H9 (cell line): Measurements from ENCODE around the gene MITF. TPM values are rescaled to one million over a fixed set of nuclear protein-coding genes. Genes with fewer than 3 reads are reported as not detected.

Source experiments
- DNase-seq: peaks from one replicate; pipeline ENCODE4 v3.0.0-alpha.2; 2017
- H2AFZ ChIP-seq: one replicate; pipeline ENCODE4 v1.6.1; 2013; ENCODE audit warnings: mild to moderate bottlenecking, low read length, control low read depth, moderate library complexity
- H2AK5ac ChIP-seq: 2 replicates; pipeline ENCODE4 v1.6.1; 2013; ENCODE audit warnings: low read length, control low read depth, mixed read lengths; ENCODE audit not compliant: insufficient read length
- H2BK120ac ChIP-seq: one replicate; pipeline ENCODE4 v1.6.1; 2013; ENCODE audit warnings: low read depth, mild to moderate bottlenecking, low read length, control low read depth, inconsistent platforms; ENCODE audit not compliant: poor library complexity, severe bottlenecking
- H2BK12ac ChIP-seq: 2 replicates; pipeline ENCODE4 v1.6.1; 2013; ENCODE audit warnings: low read length, control low read depth, mixed read lengths, low read depth; ENCODE audit not compliant: insufficient read length
- H2BK15ac ChIP-seq: 2 replicates; pipeline ENCODE4 v1.6.1; 2013; ENCODE audit warnings: low read depth, low read length, control low read depth
- H2BK20ac ChIP-seq: one replicate; pipeline ENCODE4 v1.6.1; 2013; ENCODE audit warnings: low read depth, mild to moderate bottlenecking, low read length, control low read depth, inconsistent platforms; ENCODE audit not compliant: poor library complexity, severe bottlenecking
- H2BK5ac ChIP-seq: 2 replicates; pipeline ENCODE4 v1.6.1; 2013; ENCODE audit warnings: low read length, control low read depth, mixed read lengths; ENCODE audit not compliant: insufficient read length
- H3K14ac ChIP-seq: 2 replicates; pipeline ENCODE4 v1.6.1; 2013; ENCODE audit warnings: low read length, control low read depth; ENCODE audit not compliant: insufficient read depth
- H3K18ac ChIP-seq: 2 replicates; pipeline ENCODE4 v1.6.1; 2013; ENCODE audit warnings: low read depth, mild to moderate bottlenecking, mixed read lengths, low read length, control low read depth; ENCODE audit not compliant: insufficient read length
- H3K23ac ChIP-seq: 2 replicates; pipeline ENCODE4 v1.6.1; 2013; ENCODE audit warnings: low read length, control low read depth, mixed read lengths, low read depth; ENCODE audit not compliant: insufficient read length
- H3K23me2 ChIP-seq: 2 replicates; pipeline ENCODE4 v1.6.1; 2013; ENCODE audit warnings: low read depth, mild to moderate bottlenecking, mixed read lengths, low read length, control low read depth; ENCODE audit not compliant: insufficient read length, poor library complexity, severe bottlenecking
- H3K27ac ChIP-seq: 2 replicates; pipeline ENCODE4 v1.5.1; 2013; ENCODE audit warnings: low read length, control low read depth, mixed read lengths, low read depth; ENCODE audit not compliant: insufficient read length
- H3K27me3 ChIP-seq: 2 replicates; pipeline ENCODE4 v1.6.1; 2013; ENCODE audit warnings: low read length, control low read depth, inconsistent platforms; ENCODE audit not compliant: insufficient read depth
- H3K4ac ChIP-seq: 2 replicates; pipeline ENCODE4 v1.6.1; 2013; ENCODE audit warnings: low read depth, mild to moderate bottlenecking, control low read depth, inconsistent platforms, low read length, moderate library complexity
- H3K4me1 ChIP-seq: 2 replicates; pipeline ENCODE4 v1.6.1; 2013; ENCODE audit warnings: low read length, control low read depth, inconsistent platforms; ENCODE audit not compliant: insufficient read depth
- H3K4me2 ChIP-seq: 2 replicates; pipeline ENCODE4 v1.6.1; 2013; ENCODE audit warnings: low read length, control low read depth, mixed read lengths; ENCODE audit not compliant: insufficient read length, insufficient read depth
- H3K56ac ChIP-seq: 2 replicates; pipeline ENCODE4 v1.6.1; 2013; ENCODE audit warnings: low read depth, mild to moderate bottlenecking, mixed read lengths, low read length, control low read depth; ENCODE audit not compliant: insufficient read length
- H3K79me1 ChIP-seq: 2 replicates; pipeline ENCODE4 v1.6.1; 2013; ENCODE audit warnings: low read depth, mild to moderate bottlenecking, moderate library complexity, low read length, control low read depth, inconsistent platforms; ENCODE audit not compliant: insufficient read depth, poor library complexity, severe bottlenecking
- H3K79me2 ChIP-seq: 2 replicates; pipeline ENCODE4 v1.6.1; 2013; ENCODE audit warnings: low read length, control low read depth, inconsistent platforms; ENCODE audit not compliant: insufficient read depth
- H3K9ac ChIP-seq: 2 replicates; pipeline ENCODE4 v1.6.1; 2013; ENCODE audit warnings: low read length, control low read depth, mixed read lengths; ENCODE audit not compliant: insufficient read length; ENCODE audit errors: extremely low read depth
- H3K9me3 ChIP-seq: one replicate; pipeline ENCODE4 v1.6.1; 2013; ENCODE audit warnings: low read depth, low read length, inconsistent platforms; ENCODE audit not compliant: control insufficient read depth
- H3T11ph ChIP-seq: one replicate; pipeline ENCODE4 v1.6.1; 2013; ENCODE audit warnings: mild to moderate bottlenecking, low read length, control low read depth, inconsistent platforms
- H4K20me1 ChIP-seq: one replicate; pipeline ENCODE4 v1.6.1; 2013; ENCODE audit not compliant: control insufficient read depth, insufficient read length, insufficient read depth
- H4K5ac ChIP-seq: 2 replicates; pipeline ENCODE4 v1.6.1; 2013; ENCODE audit warnings: low read depth, mild to moderate bottlenecking, mixed read lengths, low read length, control low read depth; ENCODE audit not compliant: insufficient read length
- H4K8ac ChIP-seq: replicated peaks from 2 replicates; pipeline ENCODE4 v1.6.1; 2013; ENCODE audit warnings: low read length, control low read depth, mixed read lengths, low read depth; ENCODE audit not compliant: insufficient read length
- H4K91ac ChIP-seq: 2 replicates; pipeline ENCODE4 v1.6.1; 2013; ENCODE audit warnings: low read depth, mild to moderate bottlenecking, moderate library complexity, mixed read lengths, low read length, control low read depth; ENCODE audit not compliant: insufficient read length
- H3K27ac Mint-ChIP-seq, 3 experiments: 2 replicates in 2 of 3; 3 replicates in 1 of 3; pipeline ENCODE4 v1.8.0; 2020 to 2021; ENCODE audit warnings: mixed read lengths in 3 of 3, mild to moderate bottlenecking in 1 of 3, moderate library complexity in 1 of 3
- H3K27me3 Mint-ChIP-seq: 2 replicates; pipeline ENCODE4 v1.8.0; 2021; ENCODE audit warnings: low read depth, mild to moderate bottlenecking, moderate library complexity, mixed read lengths
- H3K36me3 Mint-ChIP-seq, 3 experiments: 2 replicates in 2 of 3; 3 replicates in 1 of 3; pipeline ENCODE4 v1.8.0; 2020 to 2021; ENCODE audit warnings: low read depth in 3 of 3, mixed read lengths in 3 of 3; ENCODE audit not compliant: insufficient read depth in 1 of 3
- H3K4me1 Mint-ChIP-seq, 2 experiments: 2 replicates each; pipeline ENCODE4 v1.8.0; 2020; ENCODE audit warnings: mixed read lengths in 2 of 2
- H3K4me3 Mint-ChIP-seq, 2 experiments: 2 replicates in 1 of 2; 3 replicates in 1 of 2; pipeline ENCODE4 v1.8.0; 2020 to 2021; ENCODE audit warnings: mild to moderate bottlenecking in 2 of 2, mixed read lengths in 2 of 2, moderate library complexity in 1 of 2
- H3K9me3 Mint-ChIP-seq, 2 experiments: 2 replicates in 1 of 2; 3 replicates in 1 of 2; pipeline ENCODE4 v1.8.0; 2020; ENCODE audit warnings: mild to moderate bottlenecking in 2 of 2, mixed read lengths in 2 of 2, moderate library complexity in 1 of 2
- CTCF ChIP-seq: fragments of 200-600 bp; sonication (generic); conservative IDR thresholded peaks from 3 replicates; pipeline ENCODE4 v1.8.0; 2021; ENCODE audit warnings: antibody characterized with exemption, mild to moderate bottlenecking
- WGBS: extraction: QIAGEN DNeasy Blood & Tissue Kit; methylation state at CpG from one replicate; pipeline ENCODE4 v1.1.7; 2013; ENCODE audit warnings: missing lambda C conversion rate, low lambda C conversion rate, mixed read lengths; ENCODE audit not compliant: insufficient read length; ENCODE audit errors: extremely low coverage; 5-methylcytosine and 5-hydroxymethylcytosine counted together
- total RNA-seq: library from RNA; stranded (reverse); gene quantifications from 2 replicates; pipeline ENCODE4 v1.2.1, GENCODE V29; 2021

The MITF gene
- total RNA-seq, 1 experiment from 2014 or later, result 0.81 TPM

DNA sequence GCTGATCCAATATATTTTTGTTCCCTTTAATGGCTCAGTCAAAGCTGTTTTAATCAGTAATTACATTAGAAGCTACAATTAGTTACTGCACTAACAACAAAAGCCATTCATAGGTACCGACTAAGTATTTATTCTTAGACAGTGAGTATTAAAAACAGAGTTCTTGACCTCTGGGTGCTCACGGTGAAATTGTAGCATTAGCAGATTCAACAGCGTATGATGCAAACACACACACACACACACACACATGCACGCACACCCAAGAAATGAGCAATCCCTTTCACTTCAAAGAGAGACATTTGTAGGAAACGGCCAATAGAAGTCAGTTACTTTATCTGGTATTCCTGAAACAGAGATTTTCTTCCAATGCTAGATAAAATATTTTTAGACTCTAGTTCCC is 27.0 kb upstream of the MITF start:
- no peak overlapping the region for H3K23ac ChIP-seq
- WGBS, result no CpG with 5 or more reads among the region's 5 CpGs
- H2BK5ac ChIP-seq, result no peak overlapping the region
- no peaks in the 10 kb centered on the region for H3K79me2 ChIP-seq
- H2BK15ac ChIP-seq, result no peak overlapping the region
- no peak overlapping the region for H2BK20ac ChIP-seq
- no peak overlapping the region for H3K56ac ChIP-seq
- H4K8ac ChIP-seq, result no peak overlapping the region
- no peak for TF ChIP-seq CTCF
- no peak overlapping the region for H2BK120ac ChIP-seq
- no peaks in the 10 kb centered on the region for H3K9me3 ChIP-seq
- H3K27ac ChIP-seq, result no peak overlapping the region
- H4K20me1 ChIP-seq, result no peaks in the 10 kb centered on the region
- no peak overlapping the region for H3K18ac ChIP-seq
- H3K27ac Mint-ChIP-seq, result no peak overlapping the region
- no peak overlapping the region for H3K4me3 Mint-ChIP-seq
- H2AK5ac ChIP-seq, result no peak overlapping the region
- H3K23me2 ChIP-seq, result no peaks in the 10 kb centered on the region
- no peak overlapping the region for H2AFZ ChIP-seq
- H3K79me1 ChIP-seq, result no peaks in the 10 kb centered on the region
- no peak overlapping the region for H3K4ac ChIP-seq
- H3K9ac ChIP-seq, result no peak overlapping the region
- H4K5ac ChIP-seq, result no peak overlapping the region
- no peaks in the 10 kb centered on the region for H3K36me3 Mint-ChIP-seq
- H3K4me1 ChIP-seq, result no peaks in the 10 kb centered on the region
- no peaks in the 10 kb centered on the region for H3K27me3 ChIP-seq
- no peak overlapping the region for H4K91ac ChIP-seq
- no peak overlapping the region for H3T11ph ChIP-seq
- H3K4me2 ChIP-seq, result no peak overlapping the region
- no peak for DNase-seq
- H2BK12ac ChIP-seq, result no peak overlapping the region
- no peaks in the 10 kb centered on the region; a peak in 1 of 5 replicates for H3K9me3 Mint-ChIP-seq
- H3K4me1 Mint-ChIP-seq, result no peaks in the 10 kb centered on the region
- H3K27me3 Mint-ChIP-seq, result peaks cover 3% of the 10 kb centered on the region; the same call in 1 of the 2 replicates
- H3K14ac ChIP-seq, result no peak overlapping the region
